ENCODE measurements around the gene DDX39B.

- TF ChIP-seq REST (IDR thresholded peaks at IDR 0.05; ENCODE audit: insufficient read depth in 1 of 2, low read depth in 2 of 2, low read length in 2 of 2) (no peak), POLR2AphosphoS5 (IDR thresholded peaks at IDR 0.05; ENCODE audit: low read depth, low read length) (no peak), SIN3A (IDR thresholded peaks at IDR 0.05; ENCODE audit: borderline replicate concordance, insufficient read depth, low read length) (no peak)
Measured at GRCh38 chr6:31577579-31577966, 35.8 kb upstream of the DDX39B start.

Measured in PFSK-1 (cell line).